GM23338 (cell line): ENCODE results near the gene C16orf87. TPM values are rescaled to one million over a fixed set of nuclear protein-coding genes. Genes with fewer than 3 reads are reported as not detected.
A peak's percentile ranks its signal among the peaks of the same experiment; 100 is the strongest.

Experiments
- ATAC-seq: fragments of 200-7000 bp; cut with Tn5 transposase; 3 replicates; pipeline ENCODE4 v1.9.1; 2020
- DNase-seq: peaks from one replicate; pipeline ENCODE4 v3.0.0-alpha.2; 2015; ENCODE audit warnings: low spot score
- H2AFZ ChIP-seq: fragments of 200-600 bp; sonication (generic); 2 replicates; pipeline ENCODE4 v1.8.0; 2016; ENCODE audit warnings: antibody characterized with exemption, mild to moderate bottlenecking, moderate library complexity
- H3F3A ChIP-seq: fragments of 200-600 bp; sonication (generic); replicated peaks from 2 replicates; pipeline ENCODE4 v1.8.0; 2017; ENCODE audit warnings: antibody characterized with exemption, mixed run types, low read depth
- H3K27ac ChIP-seq: fragments of 200-600 bp; sonication (generic); 2 replicates; pipeline ENCODE4 v1.6.1; 2016; ENCODE audit warnings: low read depth
- H3K27me3 ChIP-seq: fragments of 200-600 bp; sonication (generic); 2 replicates; pipeline ENCODE4 v1.8.0; 2016; ENCODE audit warnings: mild to moderate bottlenecking, mixed run types, moderate library complexity; ENCODE audit not compliant: insufficient read depth
- H3K36me3 ChIP-seq: fragments of 200-600 bp; sonication (generic); 2 replicates; pipeline ENCODE4 v1.8.0; 2016; ENCODE audit warnings: mild to moderate bottlenecking; ENCODE audit not compliant: insufficient read depth
- H3K4me1 ChIP-seq: fragments of 200-600 bp; sonication (generic); 2 replicates; pipeline ENCODE4 v1.8.0; 2016; ENCODE audit warnings: mild to moderate bottlenecking, moderate library complexity; ENCODE audit not compliant: insufficient read depth
- H3K4me2 ChIP-seq: fragments of 200-600 bp; sonication (generic); 2 replicates; pipeline ENCODE4 v1.7.1; 2017; ENCODE audit warnings: mixed run types
- H3K4me3 ChIP-seq: fragments of 200-600 bp; sonication (generic); 2 replicates; pipeline ENCODE4 v1.6.1; 2016; ENCODE audit warnings: mixed run types
- H3K79me2 ChIP-seq: fragments of 200-600 bp; sonication (generic); replicated peaks from 2 replicates; pipeline ENCODE4 v1.8.0; 2017; ENCODE audit warnings: mild to moderate bottlenecking; ENCODE audit not compliant: insufficient read depth
- H3K9me2 ChIP-seq: fragments of 200-600 bp; sonication (generic); 2 replicates; pipeline ENCODE4 v1.8.0; 2017; ENCODE audit not compliant: insufficient read depth
- H4K20me1 ChIP-seq: fragments of 200-600 bp; sonication (generic); replicated peaks from 2 replicates; pipeline ENCODE4 v1.8.0; 2017; ENCODE audit warnings: mild to moderate bottlenecking; ENCODE audit not compliant: insufficient read depth
- H3K27ac Mint-ChIP-seq: 2 replicates; pipeline ENCODE4 v1.8.0; 2020; ENCODE audit warnings: inconsistent platforms, mild to moderate bottlenecking, moderate library complexity, mixed read lengths
- H3K27me3 Mint-ChIP-seq: 3 replicates; pipeline ENCODE4 v1.8.0; 2022; ENCODE audit warnings: low read depth, mild to moderate bottlenecking, moderate library complexity, mixed read lengths, inconsistent platforms; ENCODE audit not compliant: insufficient read depth, poor library complexity
- H3K36me3 Mint-ChIP-seq: 3 replicates; pipeline ENCODE4 v1.8.0; 2021; ENCODE audit warnings: low read depth, mild to moderate bottlenecking, inconsistent platforms, moderate library complexity, mixed read lengths
- H3K4me1 Mint-ChIP-seq: 3 replicates; pipeline ENCODE4 v1.8.0; 2020; ENCODE audit warnings: mild to moderate bottlenecking, inconsistent platforms, mixed read lengths
- H3K4me3 Mint-ChIP-seq: 3 replicates; pipeline ENCODE4 v1.8.0; 2021; ENCODE audit warnings: moderate library complexity, mild to moderate bottlenecking, inconsistent platforms, mixed read lengths
- H3K9me3 Mint-ChIP-seq: 3 replicates; pipeline ENCODE4 v1.8.0; 2020; ENCODE audit warnings: moderate library complexity, mild to moderate bottlenecking, inconsistent platforms, mixed read lengths
- EZH2 ChIP-seq: fragments of 200-600 bp; sonication (generic); IDR thresholded peaks from one replicate; pipeline ENCODE4 v1.8.0; 2017; ENCODE audit warnings: antibody characterized with exemption, mild to moderate bottlenecking, low read depth; ENCODE audit not compliant: unreplicated experiment
- EZH2phosphoT487 ChIP-seq: fragments of 200-600 bp; sonication (generic); IDR thresholded peaks from one replicate; pipeline ENCODE4 v1.8.1; 2018; ENCODE audit warnings: antibody characterized with exemption; ENCODE audit not compliant: unreplicated experiment
- JUNB ChIP-seq: IDR thresholded peaks from one replicate; pipeline ENCODE4 v1.6.1; 2016; ENCODE audit warnings: antibody characterized with exemption; ENCODE audit not compliant: unreplicated experiment
- NANOG ChIP-seq: IDR thresholded peaks from 2 replicates; pipeline ENCODE4 v1.6.1; 2016; ENCODE audit warnings: antibody characterized with exemption, borderline replicate concordance
- STAT1 ChIP-seq: IDR thresholded peaks from one replicate; pipeline ENCODE4 v1.6.1; 2016; ENCODE audit warnings: antibody characterized with exemption; ENCODE audit not compliant: unreplicated experiment
- ZNF114 ChIP-seq: fragments of 250-450 bp; sonication (Bioruptor Pico); IDR thresholded peaks from 2 replicates; pipeline ENCODE4 v1.5.0; 2020; ENCODE audit warnings: mild to moderate bottlenecking, moderate library complexity
- ZNF331 ChIP-seq: fragments of 250-450 bp; sonication (Bioruptor Pico); IDR thresholded peaks from 2 replicates; pipeline ENCODE4 v1.5.0; 2020; ENCODE audit warnings: low read depth, mild to moderate bottlenecking, moderate library complexity
- polyA plus RNA-seq: library from polyadenylated mRNA; unstranded; fragments of >200 nt; fragmentation: Nextera tagmentation; extraction: Ambion mirVana; gene quantifications from 2 replicates; pipeline ENCODE4 v1.2.1, GENCODE V29; 2016
- total RNA-seq: library from RNA; depleted of rRNA; stranded (reverse); fragments of >200 nt; shearing (Covaris generic); gene quantifications from 2 replicates; pipeline ENCODE4 v1.2.3, GENCODE V29; 2014
- TF ChIP-seq, protein P1 (sequence below): IDR thresholded peaks from one replicate; pipeline ENCODE4 v1.6.1; 2018; ENCODE audit warnings: antibody characterized with exemption; ENCODE audit not compliant: unreplicated experiment
- TF ChIP-seq, protein P2 (sequence below): fragments of 250-450 bp; sonication (Bioruptor Pico); IDR thresholded peaks from 2 replicates; pipeline ENCODE4 v1.5.0; 2020; ENCODE audit warnings: mild to moderate bottlenecking, moderate library complexity
- TF ChIP-seq, protein P3 (sequence below), 2 experiments: fragments of 200-600 bp in 1 of 2; sonication (generic) in 1 of 2; conservative IDR thresholded peaks; 2 replicates each; pipeline versions ENCODE4 v1.5.1 to v1.6.1; 2016 to 2017; ENCODE audit warnings: antibody characterized with exemption in 2 of 2, low read depth in 2 of 2, mild to moderate bottlenecking in 2 of 2, moderate library complexity in 1 of 2
- TF ChIP-seq, protein P4 (sequence below): IDR thresholded peaks from 2 replicates; pipeline ENCODE4 v1.6.1; 2016; ENCODE audit warnings: antibody characterized with exemption

The C16orf87 gene
- total and polyA plus RNA-seq, 2 experiments from 2014 or later = 23.4 to 46.0 TPM

DNA sequence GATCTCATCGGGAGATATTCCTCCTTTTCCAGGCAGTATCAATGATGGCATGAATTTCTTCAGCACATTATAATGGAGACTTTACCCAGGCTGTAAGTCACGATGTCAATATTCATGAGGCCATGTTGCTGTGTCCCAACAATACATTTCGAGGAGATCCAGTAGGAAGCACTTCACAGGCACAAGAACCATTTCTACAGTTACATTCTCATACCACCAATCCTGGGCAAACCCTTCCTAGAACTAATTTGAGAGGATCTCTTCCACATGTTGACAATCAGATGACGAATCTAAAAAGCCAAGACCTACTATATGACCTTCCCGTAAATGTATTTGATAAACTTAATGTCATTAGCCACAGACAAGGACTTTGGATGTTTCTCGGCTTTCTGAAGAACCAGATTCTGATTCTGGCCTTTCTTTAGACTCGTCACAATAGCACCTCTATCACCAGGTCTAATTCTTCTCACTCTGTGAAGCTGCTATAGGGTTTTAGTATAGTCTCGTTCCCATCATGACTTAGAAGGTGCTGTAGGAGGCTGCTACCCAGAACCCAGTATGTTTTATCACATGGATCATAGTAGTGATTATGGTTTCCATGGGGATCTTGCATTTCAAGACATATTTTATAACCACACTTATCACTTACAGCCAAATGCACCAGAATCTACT, 40.2 kb downstream of the C16orf87 start:
- H2AFZ ChIP-seq = peak overlapping the region; percentile 79

More for the DNA sequence above, 40.2 kb downstream of the C16orf87 start:
- no peaks in the 10 kb centered on the region for H3K79me2 ChIP-seq
- H3K4me1 ChIP-seq = peaks cover 16% of the 10 kb centered on the region
- H4K20me1 ChIP-seq = no peaks in the 10 kb centered on the region
- Mint-ChIP-seq H3K36me3 (peaks cover 31% of the 10 kb centered on the region), H3K27me3 (no peaks in the 10 kb centered on the region), H3K4me1 (peaks cover 19% of the 10 kb centered on the region), H3K4me3 (peak overlapping the region; percentile 77), H3K27ac (no peak overlapping the region), H3K9me3 (peaks cover 31% of the 10 kb centered on the region)
- peak; percentile 7; the same call in 2 of the 3 replicates for ATAC-seq
- peak overlapping the region; percentile 88; the same call in 1 of the 2 replicates for H3K27ac ChIP-seq
- H3K27me3 ChIP-seq = no peaks in the 10 kb centered on the region
- H3F3A ChIP-seq = no peaks in the 10 kb centered on the region
- H3K4me3 ChIP-seq = peak overlapping the region; percentile 76
- peak overlapping the region; percentile 88 for H3K4me2 ChIP-seq
- TF ChIP-seq JUNB (no peak), EZH2phosphoT487 (no peak), STAT1 (no peak), NANOG (no peak), ZNF331 (CRISPR knock-in tag) (no peak), EZH2 (no peak), ZNF114 (CRISPR knock-in tag) (no peak)
- TF ChIP-seq, protein P1, sequence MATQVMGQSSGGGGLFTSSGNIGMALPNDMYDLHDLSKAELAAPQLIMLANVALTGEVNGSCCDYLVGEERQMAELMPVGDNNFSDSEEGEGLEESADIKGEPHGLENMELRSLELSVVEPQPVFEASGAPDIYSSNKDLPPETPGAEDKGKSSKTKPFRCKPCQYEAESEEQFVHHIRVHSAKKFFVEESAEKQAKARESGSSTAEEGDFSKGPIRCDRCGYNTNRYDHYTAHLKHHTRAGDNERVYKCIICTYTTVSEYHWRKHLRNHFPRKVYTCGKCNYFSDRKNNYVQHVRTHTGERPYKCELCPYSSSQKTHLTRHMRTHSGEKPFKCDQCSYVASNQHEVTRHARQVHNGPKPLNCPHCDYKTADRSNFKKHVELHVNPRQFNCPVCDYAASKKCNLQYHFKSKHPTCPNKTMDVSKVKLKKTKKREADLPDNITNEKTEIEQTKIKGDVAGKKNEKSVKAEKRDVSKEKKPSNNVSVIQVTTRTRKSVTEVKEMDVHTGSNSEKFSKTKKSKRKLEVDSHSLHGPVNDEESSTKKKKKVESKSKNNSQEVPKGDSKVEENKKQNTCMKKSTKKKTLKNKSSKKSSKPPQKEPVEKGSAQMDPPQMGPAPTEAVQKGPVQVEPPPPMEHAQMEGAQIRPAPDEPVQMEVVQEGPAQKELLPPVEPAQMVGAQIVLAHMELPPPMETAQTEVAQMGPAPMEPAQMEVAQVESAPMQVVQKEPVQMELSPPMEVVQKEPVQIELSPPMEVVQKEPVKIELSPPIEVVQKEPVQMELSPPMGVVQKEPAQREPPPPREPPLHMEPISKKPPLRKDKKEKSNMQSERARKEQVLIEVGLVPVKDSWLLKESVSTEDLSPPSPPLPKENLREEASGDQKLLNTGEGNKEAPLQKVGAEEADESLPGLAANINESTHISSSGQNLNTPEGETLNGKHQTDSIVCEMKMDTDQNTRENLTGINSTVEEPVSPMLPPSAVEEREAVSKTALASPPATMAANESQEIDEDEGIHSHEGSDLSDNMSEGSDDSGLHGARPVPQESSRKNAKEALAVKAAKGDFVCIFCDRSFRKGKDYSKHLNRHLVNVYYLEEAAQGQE = no peak
- TF ChIP-seq, protein P2, sequence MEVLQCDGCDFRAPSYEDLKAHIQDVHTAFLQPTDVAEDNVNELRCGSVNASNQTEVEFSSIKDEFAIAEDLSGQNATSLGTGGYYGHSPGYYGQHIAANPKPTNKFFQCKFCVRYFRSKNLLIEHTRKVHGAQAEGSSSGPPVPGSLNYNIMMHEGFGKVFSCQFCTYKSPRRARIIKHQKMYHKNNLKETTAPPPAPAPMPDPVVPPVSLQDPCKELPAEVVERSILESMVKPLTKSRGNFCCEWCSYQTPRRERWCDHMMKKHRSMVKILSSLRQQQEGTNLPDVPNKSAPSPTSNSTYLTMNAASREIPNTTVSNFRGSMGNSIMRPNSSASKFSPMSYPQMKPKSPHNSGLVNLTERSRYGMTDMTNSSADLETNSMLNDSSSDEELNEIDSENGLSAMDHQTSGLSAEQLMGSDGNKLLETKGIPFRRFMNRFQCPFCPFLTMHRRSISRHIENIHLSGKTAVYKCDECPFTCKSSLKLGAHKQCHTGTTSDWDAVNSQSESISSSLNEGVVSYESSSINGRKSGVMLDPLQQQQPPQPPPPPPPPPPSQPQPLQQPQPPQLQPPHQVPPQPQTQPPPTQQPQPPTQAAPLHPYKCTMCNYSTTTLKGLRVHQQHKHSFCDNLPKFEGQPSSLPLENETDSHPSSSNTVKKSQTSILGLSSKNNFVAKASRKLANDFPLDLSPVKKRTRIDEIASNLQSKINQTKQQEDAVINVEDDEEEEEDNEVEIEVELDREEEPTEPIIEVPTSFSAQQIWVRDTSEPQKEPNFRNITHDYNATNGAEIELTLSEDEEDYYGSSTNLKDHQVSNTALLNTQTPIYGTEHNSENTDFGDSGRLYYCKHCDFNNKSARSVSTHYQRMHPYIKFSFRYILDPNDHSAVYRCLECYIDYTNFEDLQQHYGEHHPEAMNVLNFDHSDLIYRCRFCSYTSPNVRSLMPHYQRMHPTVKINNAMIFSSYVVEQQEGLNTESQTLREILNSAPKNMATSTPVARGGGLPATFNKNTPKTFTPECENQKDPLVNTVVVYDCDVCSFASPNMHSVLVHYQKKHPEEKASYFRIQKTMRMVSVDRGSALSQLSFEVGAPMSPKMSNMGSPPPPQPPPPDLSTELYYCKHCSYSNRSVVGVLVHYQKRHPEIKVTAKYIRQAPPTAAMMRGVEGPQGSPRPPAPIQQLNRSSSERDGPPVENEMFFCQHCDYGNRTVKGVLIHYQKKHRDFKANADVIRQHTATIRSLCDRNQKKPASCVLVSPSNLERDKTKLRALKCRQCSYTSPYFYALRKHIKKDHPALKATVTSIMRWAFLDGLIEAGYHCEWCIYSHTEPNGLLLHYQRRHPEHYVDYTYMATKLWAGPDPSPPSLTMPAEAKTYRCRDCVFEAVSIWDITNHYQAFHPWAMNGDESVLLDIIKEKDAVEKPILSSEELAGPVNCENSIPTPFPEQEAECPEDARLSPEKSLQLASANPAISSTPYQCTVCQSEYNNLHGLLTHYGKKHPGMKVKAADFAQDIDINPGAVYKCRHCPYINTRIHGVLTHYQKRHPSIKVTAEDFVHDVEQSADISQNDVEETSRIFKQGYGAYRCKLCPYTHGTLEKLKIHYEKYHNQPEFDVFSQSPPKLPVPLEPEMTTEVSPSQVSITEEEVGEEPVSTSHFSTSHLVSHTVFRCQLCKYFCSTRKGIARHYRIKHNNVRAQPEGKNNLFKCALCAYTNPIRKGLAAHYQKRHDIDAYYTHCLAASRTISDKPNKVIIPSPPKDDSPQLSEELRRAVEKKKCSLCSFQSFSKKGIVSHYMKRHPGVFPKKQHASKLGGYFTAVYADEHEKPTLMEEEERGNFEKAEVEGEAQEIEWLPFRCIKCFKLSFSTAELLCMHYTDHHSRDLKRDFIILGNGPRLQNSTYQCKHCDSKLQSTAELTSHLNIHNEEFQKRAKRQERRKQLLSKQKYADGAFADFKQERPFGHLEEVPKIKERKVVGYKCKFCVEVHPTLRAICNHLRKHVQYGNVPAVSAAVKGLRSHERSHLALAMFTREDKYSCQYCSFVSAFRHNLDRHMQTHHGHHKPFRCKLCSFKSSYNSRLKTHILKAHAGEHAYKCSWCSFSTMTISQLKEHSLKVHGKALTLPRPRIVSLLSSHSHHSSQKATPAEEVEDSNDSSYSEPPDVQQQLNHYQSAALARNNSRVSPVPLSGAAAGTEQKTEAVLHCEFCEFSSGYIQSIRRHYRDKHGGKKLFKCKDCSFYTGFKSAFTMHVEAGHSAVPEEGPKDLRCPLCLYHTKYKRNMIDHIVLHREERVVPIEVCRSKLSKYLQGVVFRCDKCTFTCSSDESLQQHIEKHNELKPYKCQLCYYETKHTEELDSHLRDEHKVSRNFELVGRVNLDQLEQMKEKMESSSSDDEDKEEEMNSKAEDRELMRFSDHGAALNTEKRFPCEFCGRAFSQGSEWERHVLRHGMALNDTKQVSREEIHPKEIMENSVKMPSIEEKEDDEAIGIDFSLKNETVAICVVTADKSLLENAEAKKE (CRISPR knock-in tag) = no peak
- TF ChIP-seq, protein P3, sequence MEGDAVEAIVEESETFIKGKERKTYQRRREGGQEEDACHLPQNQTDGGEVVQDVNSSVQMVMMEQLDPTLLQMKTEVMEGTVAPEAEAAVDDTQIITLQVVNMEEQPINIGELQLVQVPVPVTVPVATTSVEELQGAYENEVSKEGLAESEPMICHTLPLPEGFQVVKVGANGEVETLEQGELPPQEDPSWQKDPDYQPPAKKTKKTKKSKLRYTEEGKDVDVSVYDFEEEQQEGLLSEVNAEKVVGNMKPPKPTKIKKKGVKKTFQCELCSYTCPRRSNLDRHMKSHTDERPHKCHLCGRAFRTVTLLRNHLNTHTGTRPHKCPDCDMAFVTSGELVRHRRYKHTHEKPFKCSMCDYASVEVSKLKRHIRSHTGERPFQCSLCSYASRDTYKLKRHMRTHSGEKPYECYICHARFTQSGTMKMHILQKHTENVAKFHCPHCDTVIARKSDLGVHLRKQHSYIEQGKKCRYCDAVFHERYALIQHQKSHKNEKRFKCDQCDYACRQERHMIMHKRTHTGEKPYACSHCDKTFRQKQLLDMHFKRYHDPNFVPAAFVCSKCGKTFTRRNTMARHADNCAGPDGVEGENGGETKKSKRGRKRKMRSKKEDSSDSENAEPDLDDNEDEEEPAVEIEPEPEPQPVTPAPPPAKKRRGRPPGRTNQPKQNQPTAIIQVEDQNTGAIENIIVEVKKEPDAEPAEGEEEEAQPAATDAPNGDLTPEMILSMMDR (conservative IDR thresholded peaks at IDR 0.05; ENCODE audit: low read depth in 2 of 2) = no peak
- TF ChIP-seq, protein P4, sequence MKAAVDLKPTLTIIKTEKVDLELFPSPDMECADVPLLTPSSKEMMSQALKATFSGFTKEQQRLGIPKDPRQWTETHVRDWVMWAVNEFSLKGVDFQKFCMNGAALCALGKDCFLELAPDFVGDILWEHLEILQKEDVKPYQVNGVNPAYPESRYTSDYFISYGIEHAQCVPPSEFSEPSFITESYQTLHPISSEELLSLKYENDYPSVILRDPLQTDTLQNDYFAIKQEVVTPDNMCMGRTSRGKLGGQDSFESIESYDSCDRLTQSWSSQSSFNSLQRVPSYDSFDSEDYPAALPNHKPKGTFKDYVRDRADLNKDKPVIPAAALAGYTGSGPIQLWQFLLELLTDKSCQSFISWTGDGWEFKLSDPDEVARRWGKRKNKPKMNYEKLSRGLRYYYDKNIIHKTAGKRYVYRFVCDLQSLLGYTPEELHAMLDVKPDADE = no peak
- H3K36me3 ChIP-seq = no peaks in the 10 kb centered on the region; the same call in 1 of the 2 replicates
- H3K9me2 ChIP-seq = no peaks in the 10 kb centered on the region; the same call in 1 of the 2 replicates
- DNase-seq = no peak
